Common myeloid progenitor, CD34-positive (primary cell): ENCODE measurements around the gene CABLES1.
A peak's percentile ranks its signal among the peaks of the same experiment; 100 is the strongest.

Source experiments
- CTCF ChIA-PET: fragments of 350-600 bp; sonication (Branson Sonifier 250); formaldehyde crosslinking; loops from one replicate; lab custom pipeline; 2021; ENCODE audit warnings: antibody characterized with exemption; lab: Charles Lee
- POLR2A ChIA-PET: fragments of 350-600 bp; sonication (Branson Sonifier 250); formaldehyde crosslinking; loops from one replicate; lab custom pipeline; 2021; ENCODE audit warnings: antibody characterized with exemption; lab: Charles Lee
- DNase-seq, 3 donors: peaks; one replicate each; pipeline versions ENCODE4 v3.0.0 to v3.0.0-alpha.2; 2013
- H3K27ac ChIP-seq, 2 experiments: 1 replicate in 1 of 2; 2 replicates in 1 of 2; pipeline ENCODE4 v1.7.0; 2013; ENCODE audit warnings: inconsistent platforms in 2 of 2, low read length in 2 of 2, mild to moderate bottlenecking in 2 of 2, low read depth in 1 of 2, moderate library complexity in 1 of 2; ENCODE audit not compliant: severe bottlenecking in 2 of 2, insufficient read depth in 1 of 2, poor library complexity in 1 of 2
- H3K27me3 ChIP-seq, 5 experiments: replicated peaks in 2 of 5; 1 replicate in 3 of 5; 2 replicates in 2 of 5; pipeline versions ENCODE4 v1.6.1 to v1.7.0; 2013; ENCODE audit warnings: low read length in 4 of 5, mild to moderate bottlenecking in 2 of 5, moderate library complexity in 2 of 5, inconsistent platforms in 1 of 5; ENCODE audit not compliant: insufficient read depth in 5 of 5, control insufficient read depth in 4 of 5
- H3K36me3 ChIP-seq, 4 experiments: 1 replicate in 2 of 4; 2 replicates in 2 of 4; pipeline versions ENCODE4 v1.6.1 to v1.7.0; 2013; ENCODE audit warnings: low read length in 3 of 4, control low read depth in 1 of 4, mild to moderate bottlenecking in 1 of 4; ENCODE audit not compliant: control insufficient read depth in 4 of 4, insufficient read depth in 4 of 4
- H3K4me1 ChIP-seq, 4 experiments: 1 replicate in 3 of 4; 2 replicates in 1 of 4; pipeline versions ENCODE4 v1.6.1 to v1.7.1; 2013; ENCODE audit warnings: low read length in 3 of 4, mild to moderate bottlenecking in 3 of 4, control low read depth in 1 of 4, inconsistent platforms in 1 of 4, moderate library complexity in 1 of 4; ENCODE audit not compliant: control insufficient read depth in 4 of 4, insufficient read depth in 4 of 4; ENCODE audit errors: control extremely low read depth in 1 of 4
- H3K4me3 ChIP-seq, 7 experiments: 1 replicate in 4 of 7; 2 replicates in 3 of 7; pipeline versions ENCODE4 v1.5.1 to v1.7.0; 2013; ENCODE audit warnings: mild to moderate bottlenecking in 7 of 7, low read length in 6 of 7, moderate library complexity in 6 of 7, inconsistent platforms in 2 of 7, low read depth in 2 of 7, control low read depth in 1 of 7; ENCODE audit not compliant: insufficient read depth in 4 of 7, control insufficient read depth in 1 of 7; ENCODE audit errors: extremely low read depth in 1 of 7
- H3K9me3 ChIP-seq, 5 experiments: 1 replicate in 4 of 5; 2 replicates in 1 of 5; pipeline versions ENCODE4 v1.6.1 to v1.7.1; 2013; ENCODE audit warnings: low read length in 4 of 5, mild to moderate bottlenecking in 2 of 5, inconsistent platforms in 1 of 5, low read depth in 1 of 5, moderate library complexity in 1 of 5; ENCODE audit not compliant: control insufficient read depth in 4 of 5, insufficient read depth in 2 of 5; ENCODE audit errors: control extremely low read depth in 1 of 5
- WGBS: methylation state at CpG from one replicate; pipeline ENCODE4 v1.1.5; 2013; ENCODE audit not compliant: insufficient coverage; 5-methylcytosine and 5-hydroxymethylcytosine counted together

Gene CABLES1

DNA sequence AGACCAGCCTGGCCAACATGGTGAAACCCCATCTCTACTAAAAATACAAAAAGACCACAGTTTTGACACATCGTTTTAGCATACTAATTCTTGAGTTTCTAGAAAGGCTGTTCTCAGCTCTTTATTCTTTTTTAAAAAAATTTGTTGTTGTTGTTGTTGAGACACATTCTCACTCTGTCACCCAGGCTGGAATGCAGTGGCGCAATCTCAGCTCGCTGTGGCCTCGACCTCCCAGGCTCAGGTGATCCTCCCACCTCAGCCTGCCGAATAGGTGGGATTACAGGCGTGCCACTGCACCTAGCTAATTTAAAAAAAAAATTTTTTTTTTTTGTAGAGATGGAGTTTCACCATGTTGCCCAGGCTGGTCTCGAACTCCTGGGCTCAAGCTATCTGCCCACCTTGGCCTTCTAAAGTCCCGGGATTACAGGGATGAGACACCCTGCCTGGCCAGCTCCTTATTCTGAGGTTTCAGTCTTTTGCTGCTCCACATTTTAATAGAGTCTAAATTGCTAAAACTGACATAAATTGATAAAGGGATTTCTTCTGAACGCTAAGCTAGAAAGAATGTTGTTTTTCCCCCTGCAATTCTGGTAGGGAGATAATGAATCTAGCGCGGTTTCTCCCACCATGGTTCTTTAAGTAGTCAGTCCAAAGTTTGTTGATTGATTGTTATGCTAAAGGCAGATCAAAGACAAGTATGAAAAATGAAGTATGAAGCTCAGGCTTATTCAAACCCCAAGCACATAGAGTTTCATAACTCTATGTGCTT lies 32.6 kb upstream of the CABLES1 start:
- no peak for DNase-seq
- POLR2A ChIA-PET, result no interaction called here
- Histone ChIP-seq H3K36me3 (no peaks in the 10 kb centered on the region), H3K4me3 (no peak overlapping the region), H3K27ac (no peak overlapping the region), H3K27me3 (no peaks in the 10 kb centered on the region), H3K4me1 (peaks cover 0 to 4% (median 0%) of the 10 kb centered on the region in 4 experiments), H3K9me3 (no peaks in the 10 kb centered on the region)
- 97% methylated on average over 8 of the region's 11 CpGs for WGBS
- CTCF ChIA-PET, result interaction anchor here (0.7 to 1.7 kb wide), 3 partner anchors 8 to 70 kb away, joined by 3 to 4 read pairs (median 3); no protein-coding TSS in a partner anchor

DNA sequence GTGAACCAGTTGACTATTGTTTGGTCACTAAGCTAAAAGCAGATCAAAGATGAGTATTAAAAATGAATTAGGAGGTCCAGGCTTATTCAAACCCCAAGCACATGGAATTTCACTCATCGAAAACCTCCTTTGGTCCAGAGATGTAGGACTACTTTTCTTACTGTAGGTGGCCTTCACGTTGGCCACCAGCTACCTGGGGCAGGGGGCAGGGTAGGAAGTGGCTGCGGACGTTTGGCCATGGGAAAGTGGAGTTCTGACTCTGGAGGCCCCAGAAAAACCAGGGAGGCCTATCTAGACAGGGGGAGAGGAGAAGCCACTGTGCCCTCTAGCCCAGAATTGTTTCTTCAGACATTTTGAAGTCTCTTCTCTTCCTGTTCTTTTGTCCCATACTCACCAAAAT lies 31.8 kb upstream of the CABLES1 start:
- Histone ChIP-seq H3K4me1 (peaks cover 0 to 4% (median 0%) of the 10 kb centered on the region in 4 experiments), H3K27me3 (no peaks in the 10 kb centered on the region), H3K36me3 (no peaks in the 10 kb centered on the region), H3K4me3 (no peak overlapping the region), H3K27ac (no peak overlapping the region), H3K9me3 (no peaks in the 10 kb centered on the region)
- POLR2A ChIA-PET, result no interaction called here
- DNase-seq, result no peak
- WGBS, result 94% methylated on average over 4 of the region's 4 CpGs
- CTCF ChIA-PET, result interaction anchor here (1.2 to 1.7 kb wide), 2 partner anchors 9 to 27 kb away, joined by 3 to 4 read pairs; no protein-coding TSS in a partner anchor

DNA sequence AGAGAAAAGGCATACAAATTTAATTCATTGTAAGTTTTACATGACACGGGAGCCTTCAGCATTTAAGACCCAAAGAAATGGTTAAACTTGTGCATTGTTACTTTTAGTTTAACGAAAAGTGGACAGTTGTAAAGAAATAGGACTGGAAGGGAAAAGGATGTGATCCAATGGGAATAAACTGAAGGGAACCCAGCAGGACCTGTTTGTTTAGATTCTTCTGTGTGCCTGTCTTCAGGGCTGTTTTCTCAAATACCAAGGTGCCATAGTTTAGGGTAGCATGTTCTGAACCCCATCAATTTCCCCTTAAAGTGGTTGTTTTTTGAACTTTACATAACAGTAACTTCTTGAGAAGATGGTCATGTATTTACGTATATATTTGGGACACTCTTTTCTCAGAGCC lies 30.3 kb upstream of the CABLES1 start:
- WGBS, result 88% methylated on average over 1 of the region's 3 CpGs
- no peak for DNase-seq
- Histone ChIP-seq H3K4me3 (no peak overlapping the region), H3K27ac (no peak overlapping the region), H3K4me1 (peaks cover 0 to 4% (median 0%) of the 10 kb centered on the region in 4 experiments), H3K9me3 (no peaks in the 10 kb centered on the region), H3K27me3 (no peaks in the 10 kb centered on the region), H3K36me3 (no peaks in the 10 kb centered on the region)
- POLR2A ChIA-PET, result no interaction called here
- CTCF ChIA-PET, result no interaction called here

DNA sequence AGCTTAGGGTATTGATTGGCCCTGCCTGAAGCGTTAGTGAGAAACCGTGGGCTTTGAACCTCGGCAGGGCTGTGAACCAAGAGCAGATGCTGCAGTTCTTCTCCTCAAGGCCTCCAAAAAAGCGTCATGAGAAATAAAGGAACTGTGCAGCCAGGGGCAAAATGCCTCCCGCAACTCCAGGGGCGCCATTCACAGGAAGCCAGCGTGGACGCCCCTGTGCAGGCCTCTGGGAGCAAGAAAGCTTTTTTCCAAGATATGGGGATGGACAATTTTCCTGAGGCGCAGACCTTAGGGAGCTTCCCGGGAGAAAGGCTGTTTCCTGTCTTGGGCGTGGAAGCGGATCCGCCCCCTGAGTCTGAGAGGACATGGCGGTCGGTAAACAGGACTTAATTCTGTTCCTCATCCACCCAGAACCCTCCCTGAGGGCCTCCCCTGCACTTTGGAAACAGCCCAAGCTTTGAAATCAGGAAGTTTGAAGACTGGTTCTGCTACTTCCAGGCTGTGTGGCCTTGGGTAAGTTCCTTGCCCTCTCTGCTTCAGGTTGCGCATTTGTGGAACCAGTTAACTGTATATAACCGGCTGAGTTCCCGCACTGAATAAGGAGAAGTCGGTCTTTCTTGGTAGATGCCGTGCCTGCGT lies 29.6 kb upstream of the CABLES1 start:
- no peak overlapping the region for H3K27ac ChIP-seq
- H3K36me3 ChIP-seq, result no peaks in the 10 kb centered on the region
- DNase-seq, result peak in 1 of 3 donors; percentile 15
- H3K4me3 ChIP-seq, result no peak overlapping the region
- no peaks in the 10 kb centered on the region for H3K9me3 ChIP-seq
- ChIA-PET CTCF (interaction anchor here (1.0 kb wide), 1 partner anchor 11 kb away, joined by 3 read pairs; no protein-coding TSS in a partner anchor), POLR2A (no interaction called here)
- H3K4me1 ChIP-seq, result peaks cover 0 to 4% (median 0%) of the 10 kb centered on the region in 4 experiments
- 93% methylated on average over 21 of the region's 21 CpGs for WGBS
- H3K27me3 ChIP-seq, result no peaks in the 10 kb centered on the region

DNA sequence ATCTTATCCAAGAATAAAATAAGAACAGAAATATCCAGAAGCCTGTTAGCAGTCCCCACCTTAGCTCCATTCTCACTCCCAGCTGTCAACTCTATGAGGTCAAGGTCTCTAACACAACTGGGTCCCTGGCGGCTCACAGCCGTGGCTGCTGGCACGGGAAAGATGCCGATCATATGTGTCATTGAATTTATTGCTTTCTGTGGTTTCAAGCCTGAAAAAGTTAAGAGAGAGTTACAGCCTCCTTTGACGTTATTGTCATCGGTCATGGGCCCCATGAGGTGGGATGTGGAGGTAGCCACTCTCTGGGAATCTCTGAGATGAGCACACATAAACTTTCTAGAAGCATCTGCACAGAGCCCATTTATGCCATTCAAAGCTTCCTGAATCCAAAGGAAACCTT lies 28.7 kb upstream of the CABLES1 start:
- 3% methylated on average over 5 of the region's 6 CpGs for WGBS
- Histone ChIP-seq H3K36me3 (no peaks in the 10 kb centered on the region), H3K27ac (no peak overlapping the region), H3K4me1 (peaks cover 0 to 4% (median 0%) of the 10 kb centered on the region in 4 experiments), H3K27me3 (no peaks in the 10 kb centered on the region), H3K9me3 (no peaks in the 10 kb centered on the region), H3K4me3 (peak overlapping the region in 1 of 7 experiments; percentile 10)
- ChIA-PET CTCF (interaction anchor here (0.7 to 1.3 kb wide), 3 partner anchors 10 to 272 kb away, joined by 3 to 5 read pairs (median 3); no protein-coding TSS in a partner anchor), POLR2A (no interaction called here)
- peak; percentile 22 to 60 (median 51) for DNase-seq

DNA sequence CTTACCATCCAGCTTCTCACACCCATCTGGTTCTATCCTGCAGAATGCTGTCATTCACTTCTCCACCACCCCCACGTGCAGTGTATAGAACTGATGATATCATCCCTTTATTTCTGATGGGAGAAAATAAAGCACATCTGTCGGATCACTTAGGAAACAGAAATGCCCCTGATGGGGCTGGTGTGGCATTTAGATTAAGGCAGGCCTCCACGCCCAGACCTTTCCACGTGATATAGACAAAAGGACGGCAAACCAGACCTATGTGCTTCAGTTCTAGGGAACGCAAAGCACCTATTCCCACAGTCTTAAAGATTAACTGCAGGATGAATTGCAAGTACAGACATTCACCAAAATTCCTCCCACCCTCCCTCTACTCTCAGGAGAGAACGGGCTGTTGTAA lies 27.6 kb upstream of the CABLES1 start:
- CTCF ChIA-PET, result interaction anchor here (1.0 to 1.3 kb wide), 2 partner anchors 11 to 113 kb away, joined by 3 to 5 read pairs; no protein-coding TSS in a partner anchor

DNA sequence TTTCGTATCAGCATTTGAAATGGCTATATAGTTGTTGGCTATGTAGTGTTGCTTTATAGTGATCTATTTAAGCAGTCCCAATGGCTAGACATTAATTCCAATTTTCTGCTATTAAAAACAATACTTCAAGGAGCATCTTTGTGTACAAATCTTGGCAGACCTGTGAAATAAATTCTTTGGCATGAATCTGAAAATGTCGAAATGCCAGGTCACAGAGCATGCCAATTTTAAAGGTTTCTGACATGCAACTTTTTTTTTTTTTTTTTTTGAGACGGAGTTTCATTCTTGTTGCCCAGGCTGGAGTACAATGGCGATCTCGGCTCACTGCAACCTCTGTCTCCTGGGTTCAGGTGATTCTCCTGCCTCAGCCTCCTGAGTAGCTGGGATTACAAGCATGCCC lies 26.8 kb upstream of the CABLES1 start:
- 91% methylated on average over 1 of the region's 5 CpGs for WGBS
- CTCF ChIA-PET, result interaction anchor here (1.3 kb wide), 1 partner anchor 54 kb away, joined by 5 read pairs; no protein-coding TSS in a partner anchor
- Histone ChIP-seq H3K4me3 (no peak overlapping the region), H3K9me3 (no peaks in the 10 kb centered on the region), H3K4me1 (peaks cover 0 to 4% (median 0%) of the 10 kb centered on the region in 4 experiments), H3K36me3 (no peaks in the 10 kb centered on the region), H3K27me3 (no peaks in the 10 kb centered on the region), H3K27ac (no peak overlapping the region)
- DNase-seq, result no peak
- POLR2A ChIA-PET, result no interaction called here

More for the DNA sequence above, 27.6 kb upstream of the CABLES1 start:
- WGBS, result 80% methylated on average over 3 of the region's 7 CpGs
- DNase-seq, result no peak
- Histone ChIP-seq H3K27ac (no peak overlapping the region), H3K9me3 (no peaks in the 10 kb centered on the region), H3K4me1 (peaks cover 0 to 4% (median 0%) of the 10 kb centered on the region in 4 experiments), H3K36me3 (no peaks in the 10 kb centered on the region), H3K27me3 (no peaks in the 10 kb centered on the region), H3K4me3 (no peak overlapping the region)
- POLR2A ChIA-PET, result no interaction called here
